ENCODE data around the gene SSU72. TPM values are rescaled to one million over a fixed set of nuclear protein-coding genes. Genes with fewer than 3 reads are reported as not detected.

The SSU72 gene
- polyA plus RNA-seq, 3 donors = 78.5 to 81.6 (median 79.1) TPM

DNA sequence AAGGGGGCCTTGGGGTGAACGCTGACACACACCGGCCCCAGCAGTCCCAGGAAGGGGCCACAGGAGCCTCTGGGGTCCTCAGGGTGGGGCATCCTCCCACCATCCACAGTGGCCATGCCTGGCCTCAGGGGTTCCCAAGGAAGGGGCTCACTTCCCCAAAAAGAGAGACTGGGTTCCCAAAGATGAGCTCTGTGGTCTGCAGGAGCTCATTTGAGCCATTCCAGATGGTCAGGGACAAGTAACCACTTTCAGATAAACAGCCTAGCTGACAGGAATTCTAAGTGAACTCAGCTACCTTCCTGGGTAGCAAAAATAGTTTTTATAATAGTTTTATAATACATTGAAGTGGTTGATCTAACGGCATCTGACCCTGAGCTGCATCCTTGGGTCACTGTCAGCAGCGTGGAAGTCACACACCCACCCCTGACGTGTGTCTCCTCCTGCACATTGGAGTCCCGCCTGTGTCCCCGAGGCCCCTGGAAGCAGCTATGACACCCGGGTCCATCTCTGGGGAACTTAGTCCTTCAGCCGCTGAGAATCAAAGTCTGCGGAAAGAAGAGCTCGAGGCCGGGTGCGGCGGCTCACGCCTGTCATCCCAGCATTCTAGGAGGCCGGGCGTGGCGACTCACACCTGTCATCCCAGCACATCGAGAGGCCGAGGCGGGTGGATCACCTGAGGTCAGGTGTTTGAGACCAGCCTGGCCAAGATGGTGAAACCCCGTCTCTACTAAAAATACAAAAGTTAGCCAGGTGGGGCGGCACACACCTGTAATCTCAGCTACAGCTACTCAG is 28.5 kb downstream of the SSU72 start:
- no peak for DNase-seq (ENCODE audit: low read depth in 3 of 3, low spot score in 2 of 3)

GRCh38 chr1:1544544-1544943 is 30.1 kb downstream of the SSU72 start:
- no peak for DNase-seq (ENCODE audit: low read depth in 3 of 3, low spot score in 2 of 3)

GRCh38 chr1:1543706-1544099 is 31.0 kb downstream of the SSU72 start:
- DNase-seq (ENCODE audit: low read depth in 3 of 3, low spot score in 2 of 3) = no peak

GRCh38 chr1:1542766-1543705 is 31.6 kb downstream of the SSU72 start:
- DNase-seq (ENCODE audit: low read depth in 3 of 3, low spot score in 2 of 3) = no peak

- no peak for DNase-seq (ENCODE audit: low read depth in 3 of 3, low spot score in 2 of 3)
Observed at GRCh38 chr1:1541956-1542765, 32.5 kb downstream of the SSU72 start.

- no peak for DNase-seq (ENCODE audit: low read depth in 3 of 3, low spot score in 2 of 3)
Observed at GRCh38 chr1:1540818-1541628, 33.6 kb downstream of the SSU72 start.

GRCh38 chr1:1540090-1540817 is 34.4 kb downstream of the SSU72 start, which contains the start of gene TMEM240:
TSS of gene TMEM240 (minus strand) at chr1:1540624. CDS start at chr1:1540346, 278 bp downstream.
- DNase-seq (ENCODE audit: low read depth in 3 of 3, low spot score in 2 of 3) = peak; percentile 23 to 56 (median 51)

DNA sequence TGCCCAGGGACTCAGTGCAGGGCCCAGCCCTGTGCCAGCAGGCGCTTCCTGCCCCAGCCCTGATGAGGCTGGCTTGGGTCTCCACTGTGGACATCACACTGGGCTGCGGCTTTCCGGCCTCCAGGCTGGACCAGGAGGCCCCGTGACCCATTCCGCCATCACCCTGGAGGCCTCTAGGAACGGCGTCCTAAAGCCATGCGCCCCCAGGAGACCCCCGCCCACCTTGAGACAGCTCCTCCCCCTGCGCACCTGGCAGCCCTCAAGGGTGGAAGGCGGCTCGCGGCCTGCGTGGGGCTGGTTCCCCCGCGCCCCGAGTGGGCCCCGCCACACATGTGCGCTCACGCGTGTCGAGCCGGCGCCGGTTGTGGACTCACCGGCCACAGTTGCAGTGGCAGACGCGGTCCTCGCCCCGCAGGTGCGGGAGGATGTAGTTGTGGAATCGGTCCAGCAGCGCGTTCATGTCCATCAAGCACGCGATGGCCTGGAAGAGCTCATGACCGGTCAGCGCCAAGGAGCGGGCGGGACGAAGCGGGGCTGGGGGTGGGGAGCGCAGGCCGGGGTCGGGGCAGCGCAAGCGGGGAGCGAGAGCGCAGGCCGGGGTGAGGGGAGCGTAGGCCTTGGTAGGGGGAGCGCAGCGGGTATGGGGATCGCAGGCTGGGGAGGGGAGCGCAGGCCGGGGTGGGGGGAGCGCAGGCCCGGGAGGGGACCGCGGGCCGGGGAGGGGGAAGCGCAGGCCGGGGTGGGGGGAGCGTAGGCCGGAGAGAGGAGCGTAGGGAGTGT is 35.2 kb downstream of the SSU72 start:
- DNase-seq (ENCODE audit: low read depth in 3 of 3, low spot score in 2 of 3) = peak in 1 of 3 donors; percentile 35

GRCh38 chr1:1538989-1539309 is 35.7 kb downstream of the SSU72 start:
- no peak for DNase-seq (ENCODE audit: low read depth in 3 of 3, low spot score in 2 of 3)

DNA sequence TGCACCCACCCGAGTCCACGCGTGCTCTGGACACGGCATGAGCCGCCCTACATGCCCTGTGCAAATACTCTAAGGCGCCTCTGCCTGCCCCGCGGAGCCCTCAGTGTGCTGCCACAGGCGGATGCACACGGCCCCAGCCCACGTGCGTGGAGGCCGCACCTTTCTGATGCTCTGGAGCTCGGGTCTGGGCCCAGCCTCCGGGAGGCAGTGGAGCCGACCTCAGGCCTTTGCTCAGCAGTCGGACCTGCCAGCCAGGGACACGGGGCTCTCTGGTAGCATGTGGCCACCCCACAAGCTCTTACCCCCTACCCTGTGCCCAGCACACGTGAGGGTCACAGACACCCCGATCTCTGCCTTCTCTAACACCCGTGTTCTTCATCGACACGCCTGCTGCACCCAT is 36.3 kb downstream of the SSU72 start:
- DNase-seq (ENCODE audit: low read depth in 3 of 3, low spot score in 2 of 3) = no peak

GRCh38 chr1:1537626-1538250 is 36.9 kb downstream of the SSU72 start:
- no peak for DNase-seq (ENCODE audit: low read depth in 3 of 3, low spot score in 2 of 3)

- DNase-seq (ENCODE audit: low read depth in 3 of 3, low spot score in 2 of 3) = no peak
Observed at GRCh38 chr1:1536938-1537546, 37.6 kb downstream of the SSU72 start.

- no peak for DNase-seq (ENCODE audit: low read depth in 3 of 3, low spot score in 2 of 3)
Observed at GRCh38 chr1:1536019-1536937, 38.4 kb downstream of the SSU72 start.

- no peak for DNase-seq (ENCODE audit: low read depth in 3 of 3, low spot score in 2 of 3)
Observed at GRCh38 chr1:1535201-1536018, 39.3 kb downstream of the SSU72 start.

- no peak for DNase-seq (ENCODE audit: low read depth in 3 of 3, low spot score in 2 of 3)
Observed at GRCh38 chr1:1534401-1535154, 40.1 kb downstream of the SSU72 start.
